Left ventricle myocardium inferior (tissue), 1 donor: ENCODE measurements around the gene ZNF385B. TPM values are rescaled to one million over a fixed set of nuclear protein-coding genes. Genes with fewer than 3 reads are reported as not detected.

ENCODE experiments used
- DNase-seq: peaks from one replicate; pipeline ENCODE4 v3.0.0-alpha.2; 2020
- H3K27ac ChIP-seq: fragments of 200-600 bp; replicated peaks from 2 replicates; pipeline ENCODE4 v1.8.0; 2021
- H3K27me3 ChIP-seq: fragments of 200-600 bp; 2 replicates; pipeline ENCODE4 v1.8.0; 2021; ENCODE audit warnings: low read depth
- H3K36me3 ChIP-seq: fragments of 200-600 bp; 2 replicates; pipeline ENCODE4 v1.8.0; 2021
- H3K4me1 ChIP-seq: fragments of 200-600 bp; 2 replicates; pipeline ENCODE4 v1.8.0; 2021
- H3K4me3 ChIP-seq: fragments of 200-600 bp; 2 replicates; pipeline ENCODE4 v1.8.0; 2021; ENCODE audit warnings: mild to moderate bottlenecking, moderate library complexity
- H3K9me3 ChIP-seq: fragments of 200-600 bp; replicated peaks from 2 replicates; pipeline ENCODE4 v1.8.0; 2021
- CTCF ChIP-seq: fragments of 200-600 bp; IDR thresholded peaks from 2 replicates; pipeline ENCODE4 v1.8.0; 2021; ENCODE audit warnings: antibody characterized with exemption, mild to moderate bottlenecking, borderline replicate concordance
- intact Hi-C: fragments of 100-400 bp; cut with micrococcal nuclease; formaldehyde crosslinking; loops from one replicate; pipeline ENCODE4 v1.11.0; 2022
- total RNA-seq: library from RNA; stranded (reverse); fragmentation: NEBNext Ultra II Directional; extraction: Animal tissue kit (Norgen Biotek cat#: 25700); gene quantifications from one replicate; pipeline ENCODE4 v1.2.1, GENCODE V29; 2021
- donor health status: DM: no; HTN: yes; CAD: no; lungs with severe emphysema.

The ZNF385B gene
- total RNA-seq, 1 donor from 2014 or later: 0.14 TPM

GRCh38 chr2:179855673-179856072 lies 5.7 kb downstream of the ZNF385B start:
- no peak for TF ChIP-seq CTCF
- peaks cover 5% of the 10 kb centered on the region for H3K4me1 ChIP-seq
- no peak overlapping the region for H3K27ac ChIP-seq
- peaks cover 77% of the 10 kb centered on the region for H3K27me3 ChIP-seq
- DNase-seq: no peak
- H3K4me3 ChIP-seq: no peak overlapping the region
- no peaks in the 10 kb centered on the region for H3K9me3 ChIP-seq
- H3K36me3 ChIP-seq: no peaks in the 10 kb centered on the region
- intact Hi-C loops: no loop called here

- no peak for TF ChIP-seq CTCF
- H3K9me3 ChIP-seq: no peaks in the 10 kb centered on the region
- intact Hi-C loops: no loop called here
- H3K4me1 ChIP-seq: no peaks in the 10 kb centered on the region
- H3K4me3 ChIP-seq: no peak overlapping the region
- H3K36me3 ChIP-seq: no peaks in the 10 kb centered on the region
- H3K27ac ChIP-seq: no peak overlapping the region
- DNase-seq: no peak
- peaks cover 69% of the 10 kb centered on the region for H3K27me3 ChIP-seq
These were observed 6.5 kb downstream of the ZNF385B start for GRCh38 chr2:179854891-179855290.

DNA sequence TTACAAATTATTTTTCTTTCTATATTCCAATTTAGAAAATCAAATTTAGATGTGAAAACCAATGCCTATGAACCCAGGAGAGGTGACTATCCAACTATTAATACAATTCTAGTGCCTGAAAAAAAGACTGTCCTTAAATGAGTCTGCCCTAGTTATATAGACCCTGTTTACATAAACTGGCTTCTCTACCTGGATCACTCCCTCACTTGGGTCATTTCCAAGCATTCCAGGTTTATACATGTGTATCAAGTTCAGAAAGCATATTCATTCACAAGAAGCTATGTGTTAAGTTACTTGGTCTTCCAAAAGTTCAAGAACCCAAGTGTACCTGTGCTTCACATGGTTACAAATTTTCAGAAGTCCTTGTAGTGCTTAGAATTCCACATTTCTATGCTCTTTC lies 8.3 kb downstream of the ZNF385B start:
- no peak for DNase-seq
- no peaks in the 10 kb centered on the region for H3K36me3 ChIP-seq
- no peak overlapping the region for H3K27ac ChIP-seq
- intact Hi-C loops: no loop called here
- no peaks in the 10 kb centered on the region for H3K4me1 ChIP-seq
- peaks cover 59% of the 10 kb centered on the region for H3K27me3 ChIP-seq
- H3K4me3 ChIP-seq: no peak overlapping the region
- H3K9me3 ChIP-seq: no peaks in the 10 kb centered on the region
- no peak for TF ChIP-seq CTCF

DNA sequence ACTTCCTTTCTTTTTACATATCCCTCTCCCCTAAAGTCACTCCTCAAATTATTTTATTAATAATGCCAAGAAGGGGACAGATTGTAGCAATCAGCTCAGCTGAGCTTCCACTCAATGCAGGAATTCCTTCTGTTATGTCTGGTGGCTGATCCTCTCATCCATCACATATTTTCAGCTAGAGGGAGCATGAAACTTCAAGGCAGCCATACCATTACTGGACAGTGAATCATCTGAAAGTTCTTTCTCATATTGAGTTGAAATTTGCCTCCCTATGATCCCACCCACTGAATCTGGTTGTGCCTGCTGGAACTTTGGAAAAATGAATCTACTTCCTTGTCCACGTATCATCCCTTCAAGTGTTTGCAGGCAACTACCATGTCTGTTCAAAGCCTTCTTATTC lies 11.2 kb downstream of the ZNF385B start:
- Histone ChIP-seq H3K4me1 (no peaks in the 10 kb centered on the region), H3K36me3 (no peaks in the 10 kb centered on the region), H3K9me3 (no peaks in the 10 kb centered on the region), H3K27ac (no peak overlapping the region), H3K4me3 (no peak overlapping the region), H3K27me3 (peaks cover 54% of the 10 kb centered on the region)
- intact Hi-C loops: no loop called here
- DNase-seq: no peak
- TF ChIP-seq CTCF: peak; percentile 18

GRCh38 chr2:179849719-179850118 lies 11.7 kb downstream of the ZNF385B start:
- Histone ChIP-seq H3K9me3 (no peaks in the 10 kb centered on the region), H3K4me3 (no peak overlapping the region), H3K27me3 (peaks cover 49% of the 10 kb centered on the region), H3K27ac (no peak overlapping the region), H3K36me3 (no peaks in the 10 kb centered on the region), H3K4me1 (no peaks in the 10 kb centered on the region)
- no peak for DNase-seq
- no peak for TF ChIP-seq CTCF
- intact Hi-C loops: loop anchor here (10.0 kb wide), 1 partner anchor 225 kb away; no protein-coding TSS in a partner anchor

DNA sequence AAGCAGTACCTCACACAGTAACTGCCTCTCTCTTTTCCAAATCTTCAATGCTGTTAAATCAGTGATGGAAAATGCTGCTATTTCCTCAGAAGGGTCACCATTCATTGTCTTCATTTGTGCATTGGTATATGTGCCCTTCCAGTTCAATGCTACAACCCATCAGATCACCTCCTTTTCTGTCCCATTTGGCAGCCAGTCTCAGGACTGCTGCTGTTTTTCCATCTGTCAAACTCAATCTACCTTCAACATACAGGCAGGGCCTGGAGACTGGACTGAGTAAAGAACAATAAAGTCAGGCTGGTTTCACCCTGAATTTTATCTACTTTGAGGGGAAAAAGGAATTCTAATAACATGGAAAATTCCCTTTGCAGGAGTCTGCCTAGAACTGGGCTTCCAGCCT lies 17.9 kb downstream of the ZNF385B start:
- no peak for TF ChIP-seq CTCF
- intact Hi-C loops: loop anchor here (10.0 kb wide), 1 partner anchor 231 kb away; no protein-coding TSS in a partner anchor
- Histone ChIP-seq H3K9me3 (no peaks in the 10 kb centered on the region), H3K4me3 (no peak overlapping the region), H3K4me1 (no peaks in the 10 kb centered on the region), H3K27ac (no peak overlapping the region), H3K36me3 (no peaks in the 10 kb centered on the region), H3K27me3 (peaks cover 19% of the 10 kb centered on the region)
- DNase-seq: no peak
